Suprapubic skin (tissue), 4 donors: ENCODE results near the gene USP36. TPM values are rescaled to one million over a fixed set of nuclear protein-coding genes. Genes with fewer than 3 reads are reported as not detected.

Experiments
- DNase-seq, 2 donors: peaks; one replicate each; pipeline ENCODE4 v3.0.0-alpha.2; 2019; ENCODE audit warnings: low spot score in 2 of 2
- H3K27ac ChIP-seq: fragments of 200-600 bp; sonication (generic); one replicate; pipeline ENCODE4 v1.5.1; 2019
- H3K27me3 ChIP-seq: fragments of 200-600 bp; sonication (generic); one replicate; pipeline ENCODE4 v1.5.1; 2019
- H3K36me3 ChIP-seq: fragments of 200-600 bp; sonication (generic); one replicate; pipeline ENCODE4 v1.5.1; 2019
- H3K4me1 ChIP-seq: fragments of 200-600 bp; sonication (generic); one replicate; pipeline ENCODE4 v1.5.1; 2019
- H3K4me3 ChIP-seq: fragments of 200-600 bp; sonication (generic); one replicate; pipeline ENCODE4 v1.5.1; 2019; ENCODE audit warnings: mild to moderate bottlenecking
- H3K9me3 ChIP-seq: fragments of 200-600 bp; sonication (generic); one replicate; pipeline ENCODE4 v1.5.1; 2019
- EP300 ChIP-seq: sonication (generic); formaldehyde crosslinking; IDR thresholded peaks from one replicate; pipeline ENCODE4 v1.6.1; 2017; ENCODE audit warnings: antibody characterized with exemption
- POLR2A ChIP-seq, 2 donors: fragments of 450-650 bp; IDR thresholded peaks; one replicate each; pipeline ENCODE4 v1.6.1; 2017; ENCODE audit warnings: antibody characterized with exemption in 2 of 2, mild to moderate bottlenecking in 2 of 2, moderate library complexity in 2 of 2
- POLR2AphosphoS5 ChIP-seq, 3 donors: sonication (generic); formaldehyde crosslinking; IDR thresholded peaks; one replicate each; pipeline ENCODE4 v1.6.1; 2017; ENCODE audit warnings: antibody characterized with exemption in 3 of 3
- WGBS: methylation state at CpG from one replicate; pipeline ENCODE4 v1.1.5; 2018; 5-methylcytosine and 5-hydroxymethylcytosine counted together
- total RNA-seq, 4 donors: library from RNA; depleted of rRNA; stranded (reverse); fragments of >200 nt; gene quantifications; one replicate each; pipeline ENCODE4 v1.1.0, GENCODE V29; 2016
- TF ChIP-seq, protein P1 (sequence below), 2 donors: fragments of 200-600 bp in 1 of 2; fragments of 450-650 bp in 1 of 2; sonication (generic) in 1 of 2; IDR thresholded peaks; one replicate each; pipeline ENCODE4 v1.5.1; 2016 to 2019; ENCODE audit warnings: antibody characterized with exemption in 2 of 2, mild to moderate bottlenecking in 1 of 2, moderate library complexity in 1 of 2

Gene USP36
- total RNA-seq, 4 donors from 2014 or later, result 60.1 to 118 (median 74.4) TPM

DNA sequence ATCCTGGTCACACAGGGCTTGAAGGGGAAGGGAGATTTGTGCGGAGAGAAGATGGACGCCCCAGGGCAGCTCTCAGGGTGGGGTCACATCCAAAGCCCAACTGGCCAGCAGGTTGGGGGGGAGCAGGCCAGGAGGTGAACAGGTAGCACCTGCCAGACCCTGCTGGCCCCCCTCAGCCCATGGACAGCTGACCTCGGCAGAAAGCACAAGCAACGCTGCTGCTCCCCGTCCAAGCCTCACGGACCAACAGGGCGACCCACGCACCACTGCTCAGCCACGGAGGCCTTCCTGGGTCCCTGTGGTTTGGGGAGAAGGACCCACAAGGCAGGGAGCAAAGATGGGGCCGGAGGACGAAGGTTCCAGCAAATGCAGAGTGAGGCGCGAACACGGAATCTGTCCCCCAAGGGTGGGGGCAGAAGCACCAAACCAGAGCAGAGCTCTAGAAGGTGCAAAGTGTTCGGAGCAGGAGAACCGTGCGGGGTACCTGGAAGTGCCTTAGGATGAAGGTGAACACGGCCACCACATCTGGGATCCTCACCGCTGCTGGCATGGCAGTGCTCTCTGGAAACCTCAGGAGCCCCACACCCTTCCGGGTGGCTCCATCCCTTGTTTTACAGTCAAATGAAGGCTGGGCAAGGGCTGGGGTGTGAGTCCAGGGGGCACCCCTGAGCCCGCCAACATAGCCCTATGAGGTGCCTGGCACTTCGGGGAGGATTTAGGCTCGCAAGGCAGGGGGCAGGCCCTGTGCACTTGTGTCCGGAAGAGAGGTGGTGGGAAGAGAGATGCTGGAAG lies 44.5 kb upstream of the USP36 start:
- TF ChIP-seq, protein P1, sequence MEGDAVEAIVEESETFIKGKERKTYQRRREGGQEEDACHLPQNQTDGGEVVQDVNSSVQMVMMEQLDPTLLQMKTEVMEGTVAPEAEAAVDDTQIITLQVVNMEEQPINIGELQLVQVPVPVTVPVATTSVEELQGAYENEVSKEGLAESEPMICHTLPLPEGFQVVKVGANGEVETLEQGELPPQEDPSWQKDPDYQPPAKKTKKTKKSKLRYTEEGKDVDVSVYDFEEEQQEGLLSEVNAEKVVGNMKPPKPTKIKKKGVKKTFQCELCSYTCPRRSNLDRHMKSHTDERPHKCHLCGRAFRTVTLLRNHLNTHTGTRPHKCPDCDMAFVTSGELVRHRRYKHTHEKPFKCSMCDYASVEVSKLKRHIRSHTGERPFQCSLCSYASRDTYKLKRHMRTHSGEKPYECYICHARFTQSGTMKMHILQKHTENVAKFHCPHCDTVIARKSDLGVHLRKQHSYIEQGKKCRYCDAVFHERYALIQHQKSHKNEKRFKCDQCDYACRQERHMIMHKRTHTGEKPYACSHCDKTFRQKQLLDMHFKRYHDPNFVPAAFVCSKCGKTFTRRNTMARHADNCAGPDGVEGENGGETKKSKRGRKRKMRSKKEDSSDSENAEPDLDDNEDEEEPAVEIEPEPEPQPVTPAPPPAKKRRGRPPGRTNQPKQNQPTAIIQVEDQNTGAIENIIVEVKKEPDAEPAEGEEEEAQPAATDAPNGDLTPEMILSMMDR (IDR thresholded peaks at IDR 0.05), result no peak
- TF ChIP-seq POLR2A (IDR thresholded peaks at IDR 0.05), result no peak
- TF ChIP-seq EP300, result no peak
- no peak for TF ChIP-seq POLR2AphosphoS5 (IDR thresholded peaks at IDR 0.05)
- no peak for DNase-seq
- 88% methylated on average over 23 of the region's 24 CpGs for WGBS
- Histone ChIP-seq H3K27ac (peak overlapping the region; percentile 95), H3K4me1 (peaks cover 70% of the 10 kb centered on the region), H3K27me3 (no peaks in the 10 kb centered on the region), H3K36me3 (no peaks in the 10 kb centered on the region), H3K4me3 (no peak overlapping the region), H3K9me3 (no peaks in the 10 kb centered on the region)

- 67% methylated on average over 9 of the region's 20 CpGs for WGBS
- no peak for DNase-seq
- Histone ChIP-seq H3K4me1 (peaks cover 68% of the 10 kb centered on the region), H3K36me3 (no peaks in the 10 kb centered on the region), H3K27me3 (no peaks in the 10 kb centered on the region), H3K4me3 (peak overlapping the region; percentile 39), H3K9me3 (no peaks in the 10 kb centered on the region), H3K27ac (peak overlapping the region; percentile 95)
- TF ChIP-seq POLR2AphosphoS5 (IDR thresholded peaks at IDR 0.05) (no peak), POLR2A (IDR thresholded peaks at IDR 0.05) (no peak), EP300 (no peak)
- TF ChIP-seq, protein P1 (IDR thresholded peaks at IDR 0.05), result no peak
These were observed 43.7 kb upstream of the USP36 start for GRCh38 chr17:78884148-78884825.

- peaks cover 70% of the 10 kb centered on the region for H3K4me1 ChIP-seq
These were observed 43.0 kb upstream of the USP36 start for GRCh38 chr17:78883533-78884131.

GRCh38 chr17:78883089-78883532 lies 42.5 kb upstream of the USP36 start:
- Histone ChIP-seq H3K27ac (peak overlapping the region; percentile 95), H3K27me3 (no peaks in the 10 kb centered on the region), H3K4me1 (peaks cover 75% of the 10 kb centered on the region), H3K36me3 (no peaks in the 10 kb centered on the region), H3K4me3 (peak overlapping the region; percentile 39), H3K9me3 (no peaks in the 10 kb centered on the region)
- TF ChIP-seq POLR2AphosphoS5 (IDR thresholded peaks at IDR 0.05) (peak; percentile 20 to 50 (median 50)), EP300 (no peak), POLR2A (IDR thresholded peaks at IDR 0.05) (no peak)
- TF ChIP-seq, protein P1 (IDR thresholded peaks at IDR 0.05), result no peak
- peak; percentile 92 to 93 for DNase-seq
- 34% methylated on average over 8 of the region's 10 CpGs for WGBS

More at GRCh38 chr17:78883533-78884131, 43.0 kb upstream of the USP36 start:
- H3K27me3 ChIP-seq, result no peaks in the 10 kb centered on the region
- H3K36me3 ChIP-seq, result no peaks in the 10 kb centered on the region
- peak; percentile 92 to 93 for DNase-seq
- 32% methylated on average over 9 of the region's 24 CpGs for WGBS
- peak overlapping the region; percentile 95 for H3K27ac ChIP-seq
- peak overlapping the region; percentile 39 for H3K4me3 ChIP-seq
- TF ChIP-seq, protein P1 (IDR thresholded peaks at IDR 0.05), result no peak
- TF ChIP-seq EP300 (no peak), POLR2AphosphoS5 (IDR thresholded peaks at IDR 0.05) (peak in 2 of 3 donors; percentile 31 to 73), POLR2A (IDR thresholded peaks at IDR 0.05) (peak in 1 of 2 donors; percentile 49)
- H3K9me3 ChIP-seq, result no peaks in the 10 kb centered on the region
